GM12865 (cell line): Measurements from ENCODE around the gene FAAP100.

Source experiments
- DNase-seq: peaks from one replicate; pipeline ENCODE4 v3.0.0; 2010; ENCODE audit warnings: low read depth
- H3K4me3 ChIP-seq: 2 replicates; pipeline ENCODE4 v1.5.1; 2011; ENCODE audit warnings: mild to moderate bottlenecking, low read depth, low read length, control low read depth
- TF ChIP-seq, protein P1 (sequence below): IDR thresholded peaks from 2 replicates; pipeline ENCODE4 v1.5.1; 2011; ENCODE audit warnings: low read length, control low read depth, low read depth, inconsistent platforms; ENCODE audit not compliant: insufficient read depth; ENCODE audit errors: missing control alignments

Gene FAAP100

DNA sequence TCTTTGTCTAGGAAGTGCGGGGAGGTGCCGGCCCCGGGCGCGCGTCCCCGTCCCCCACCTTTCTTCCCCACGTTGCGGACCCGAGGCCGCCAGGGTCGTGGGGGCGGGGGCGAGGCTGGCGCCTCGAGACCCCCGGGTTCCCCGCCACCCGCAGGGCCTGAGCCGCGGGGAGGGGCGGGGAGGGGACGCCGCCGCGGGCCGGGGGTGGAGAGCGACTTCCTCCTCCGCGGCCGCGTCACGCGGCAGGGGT, 37.7 kb downstream of the FAAP100 start:
- no peak for DNase-seq
- peak overlapping the region; percentile 89 for H3K4me3 ChIP-seq
- TF ChIP-seq, protein P1, sequence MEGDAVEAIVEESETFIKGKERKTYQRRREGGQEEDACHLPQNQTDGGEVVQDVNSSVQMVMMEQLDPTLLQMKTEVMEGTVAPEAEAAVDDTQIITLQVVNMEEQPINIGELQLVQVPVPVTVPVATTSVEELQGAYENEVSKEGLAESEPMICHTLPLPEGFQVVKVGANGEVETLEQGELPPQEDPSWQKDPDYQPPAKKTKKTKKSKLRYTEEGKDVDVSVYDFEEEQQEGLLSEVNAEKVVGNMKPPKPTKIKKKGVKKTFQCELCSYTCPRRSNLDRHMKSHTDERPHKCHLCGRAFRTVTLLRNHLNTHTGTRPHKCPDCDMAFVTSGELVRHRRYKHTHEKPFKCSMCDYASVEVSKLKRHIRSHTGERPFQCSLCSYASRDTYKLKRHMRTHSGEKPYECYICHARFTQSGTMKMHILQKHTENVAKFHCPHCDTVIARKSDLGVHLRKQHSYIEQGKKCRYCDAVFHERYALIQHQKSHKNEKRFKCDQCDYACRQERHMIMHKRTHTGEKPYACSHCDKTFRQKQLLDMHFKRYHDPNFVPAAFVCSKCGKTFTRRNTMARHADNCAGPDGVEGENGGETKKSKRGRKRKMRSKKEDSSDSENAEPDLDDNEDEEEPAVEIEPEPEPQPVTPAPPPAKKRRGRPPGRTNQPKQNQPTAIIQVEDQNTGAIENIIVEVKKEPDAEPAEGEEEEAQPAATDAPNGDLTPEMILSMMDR, result no peak

DNA sequence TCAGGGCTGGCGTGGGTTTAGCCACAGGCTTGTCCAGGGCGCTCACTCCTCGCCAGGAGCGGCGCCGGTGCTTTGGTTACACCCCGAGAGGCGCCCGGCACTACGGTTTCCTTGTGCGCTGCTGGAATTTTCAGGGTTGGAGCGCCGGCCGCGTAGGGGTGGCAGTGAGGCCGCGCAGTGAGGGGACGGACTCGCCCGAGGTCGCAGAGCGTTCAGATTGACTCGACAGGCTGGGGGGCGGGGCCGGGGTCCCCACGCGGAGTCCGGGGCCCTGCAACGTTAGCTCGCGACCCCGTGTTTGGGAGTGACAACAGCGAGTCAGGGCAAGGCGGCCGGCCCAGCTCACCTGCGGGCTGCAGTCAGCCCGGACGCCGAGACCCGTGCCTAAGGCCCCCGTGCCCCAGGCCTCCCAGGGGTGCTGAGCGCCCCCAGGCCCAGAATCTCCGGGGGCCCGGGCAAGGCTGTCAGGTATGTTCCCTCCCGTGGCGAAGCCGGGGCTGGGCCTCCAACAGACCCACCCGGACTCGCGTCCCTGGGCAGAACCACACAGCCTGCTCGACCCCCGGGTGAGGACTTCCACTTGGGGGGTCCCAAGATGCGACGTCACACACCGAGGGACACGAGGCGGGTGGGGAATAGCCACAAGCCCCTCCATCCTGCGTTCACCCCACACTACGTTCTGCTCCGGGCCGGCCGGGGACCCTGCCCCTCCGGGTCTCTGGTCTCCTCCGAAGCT, 38.2 kb downstream of the FAAP100 start:
- H3K4me3 ChIP-seq, result peak overlapping the region; percentile 89
- peak; percentile 65 for DNase-seq
- TF ChIP-seq, protein P1, result no peak

DNA sequence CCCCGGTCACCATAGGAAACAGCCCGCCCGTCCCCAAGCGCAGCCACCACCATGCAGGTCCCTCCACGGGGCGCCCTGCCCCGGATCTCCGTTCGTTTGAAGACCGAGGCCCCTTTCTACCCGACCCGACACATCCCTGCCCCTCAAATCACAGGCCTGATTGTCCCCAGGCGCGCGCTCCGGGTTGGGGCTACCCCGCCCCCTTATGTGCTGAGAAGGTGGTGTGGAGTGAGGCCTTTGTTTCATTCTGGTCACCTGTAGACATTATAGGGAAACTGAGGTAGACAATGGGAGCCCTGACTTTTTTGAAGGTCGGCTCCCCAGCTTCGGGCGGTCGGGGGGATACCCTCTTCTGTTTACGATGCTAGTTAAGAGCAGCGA, 38.8 kb downstream of the FAAP100 start:
- TF ChIP-seq, protein P1, result no peak
- peak overlapping the region; percentile 89 for H3K4me3 ChIP-seq
- peak; percentile 85 for DNase-seq

DNA sequence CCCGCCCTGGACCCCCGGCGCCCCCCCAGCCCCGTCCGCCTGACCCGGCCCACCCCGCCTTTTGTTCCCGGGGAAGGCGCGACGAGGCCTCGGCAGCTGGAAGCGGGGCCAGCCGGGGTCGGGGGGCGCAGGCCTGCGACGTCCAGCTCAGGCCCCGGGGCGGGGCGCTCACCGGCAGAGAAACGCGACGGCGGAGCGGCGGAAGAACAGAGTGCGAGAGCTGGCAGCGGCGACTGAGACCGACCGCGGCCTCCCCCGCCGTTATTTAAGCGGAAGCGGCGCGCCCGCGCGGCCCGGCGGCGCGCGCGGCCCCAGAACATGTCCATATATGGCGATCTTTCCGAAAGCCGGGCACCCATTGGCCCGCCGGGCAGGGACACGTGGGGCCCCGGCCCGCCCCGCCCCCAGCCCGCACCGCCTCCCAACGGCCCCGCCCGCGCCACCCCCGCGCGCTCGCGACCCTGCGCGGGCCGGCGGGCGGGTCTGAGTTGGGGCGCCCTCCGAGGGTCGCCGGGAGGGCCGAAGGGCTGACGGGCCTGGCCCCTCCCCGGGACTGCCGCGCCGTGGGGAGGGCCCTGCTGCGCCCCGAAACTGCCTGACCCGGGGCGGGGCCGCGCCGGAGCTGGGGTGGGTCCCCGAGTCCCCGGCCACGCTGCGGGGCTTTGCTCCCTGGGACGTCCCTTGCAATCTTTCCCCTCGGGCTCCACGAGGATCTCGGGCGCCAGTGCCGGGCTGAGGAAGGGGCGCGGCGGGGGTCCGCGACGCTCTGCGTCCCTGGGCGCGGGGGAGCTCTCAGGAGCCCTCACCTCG, 39.4 kb downstream of the FAAP100 start, which contains the start of gene ACTG1:
ACTG1 (minus strand) TSS at position 238 of the 810 bp plus-strand sequence. CDS start 445 bp downstream, outside the sequence.
- peak; percentile 95 for DNase-seq
- TF ChIP-seq, protein P1, result no peak
- H3K4me3 ChIP-seq, result peak within 1 kb of the TSS; percentile 89

DNA sequence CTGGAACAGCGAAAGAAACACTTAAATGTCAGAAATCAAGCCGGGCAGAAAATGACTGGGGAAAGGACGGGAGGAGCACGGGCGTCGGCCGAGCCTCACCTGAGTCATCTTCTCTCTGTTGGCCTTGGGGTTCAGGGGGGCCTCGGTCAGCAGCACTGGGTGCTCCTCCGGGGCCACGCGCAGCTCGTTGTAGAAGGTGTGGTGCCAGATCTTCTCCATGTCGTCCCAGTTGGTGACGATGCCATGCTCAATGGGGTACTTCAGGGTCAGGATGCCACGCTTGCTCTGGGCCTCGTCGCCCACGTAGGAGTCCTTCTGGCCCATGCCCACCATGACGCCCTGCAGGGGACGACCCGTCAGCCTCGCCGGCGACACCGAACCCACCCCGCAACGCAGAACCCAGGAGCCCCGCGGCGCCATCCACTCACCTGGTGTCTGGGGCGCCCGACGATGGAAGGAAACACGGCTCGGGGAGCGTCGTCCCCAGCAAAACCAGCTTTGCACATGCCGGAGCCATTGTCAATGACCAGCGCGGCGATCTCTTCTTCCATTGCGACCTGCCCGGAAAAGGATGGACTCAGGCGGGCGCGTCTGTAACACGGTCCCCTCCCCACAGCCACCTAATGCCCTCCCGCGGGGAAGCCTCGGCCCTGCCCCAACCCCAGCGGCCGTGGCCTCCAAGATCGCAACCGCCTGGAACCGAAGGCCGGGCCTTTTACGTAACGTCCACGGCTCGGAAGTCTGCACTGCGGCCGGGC, 40.2 kb downstream of the FAAP100 start:
- TF ChIP-seq, protein P1, result no peak
- peak overlapping the region; percentile 89 for H3K4me3 ChIP-seq
- no peak for DNase-seq

DNA sequence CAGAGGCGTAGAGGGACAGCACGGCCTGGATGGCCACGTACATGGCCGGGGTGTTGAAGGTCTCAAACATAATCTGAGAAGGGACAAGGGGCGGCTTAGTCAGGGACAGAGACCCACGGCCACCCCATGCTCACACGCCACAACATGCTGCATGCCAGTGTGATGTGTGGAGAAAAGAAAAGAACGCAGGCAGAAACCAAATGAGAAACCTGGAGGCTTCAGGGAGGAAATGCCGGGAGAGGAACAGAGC, 40.7 kb downstream of the FAAP100 start:
- H3K4me3 ChIP-seq, result peak overlapping the region; percentile 89
- TF ChIP-seq, protein P1, result no peak
- DNase-seq, result no peak
